Heart right ventricle (tissue), 16 donors: ENCODE data around the gene FCN1. TPM values are rescaled to one million over a fixed set of nuclear protein-coding genes. Genes with fewer than 3 reads are reported as not detected.
A peak's percentile ranks its signal among the peaks of the same experiment; 100 is the strongest.

Source experiments
- ATAC-seq, 8 donors: fragments of 200-7000 bp; cut with Tn5 transposase; one replicate each; pipeline ENCODE4 v1.9.1; 2020; ENCODE audit warnings: mild to moderate bottlenecking in 8 of 8, moderate library complexity in 8 of 8, moderate number of reproducible peaks in 1 of 8
- DNase-seq, 2 donors: peaks; one replicate each; pipeline ENCODE4 v3.0.0-alpha.2; 2020
- H3K27ac ChIP-seq, 10 donors: fragments of 200-600 bp; sonication (generic) in 2 of 10; one replicate each; pipeline versions ENCODE4 v1.5.0 to v1.8.0; 2020 to 2022; ENCODE audit warnings: mild to moderate bottlenecking in 3 of 10
- H3K27me3 ChIP-seq, 7 donors: fragments of 200-600 bp; one replicate each; pipeline ENCODE4 v1.8.0; 2021 to 2022; ENCODE audit warnings: mild to moderate bottlenecking in 2 of 7
- H3K36me3 ChIP-seq, 9 donors: fragments of 200-600 bp; sonication (generic) in 1 of 9; one replicate each; pipeline versions ENCODE4 v1.5.0 to v1.8.0; 2020 to 2022; ENCODE audit warnings: mild to moderate bottlenecking in 2 of 9
- H3K4me1 ChIP-seq, 9 donors: fragments of 200-600 bp; sonication (generic) in 1 of 9; one replicate each; pipeline versions ENCODE4 v1.5.0 to v1.8.0; 2020 to 2022; ENCODE audit warnings: mild to moderate bottlenecking in 4 of 9
- H3K4me3 ChIP-seq, 10 donors: fragments of 200-600 bp; sonication (generic) in 2 of 10; one replicate each; pipeline versions ENCODE4 v1.5.0 to v1.8.0; 2020 to 2022; ENCODE audit warnings: mild to moderate bottlenecking in 7 of 10, moderate library complexity in 2 of 10
- H3K9me3 ChIP-seq, 11 donors: fragments of 200-600 bp in 10 of 11; sonication (generic) in 2 of 11; one replicate each; pipeline versions ENCODE4 v1.5.0 to v1.8.0; 2013 to 2022; ENCODE audit warnings: mild to moderate bottlenecking in 2 of 11, control low read depth in 1 of 11, moderate library complexity in 1 of 11
- WGBS, 2 donors: extraction: QIAGEN DNeasy Blood & Tissue Kit; methylation state at CpG; one replicate each; pipeline ENCODE4 v1.1.7; 2013; ENCODE audit warnings: inconsistent platforms in 1 of 2; 5-methylcytosine and 5-hydroxymethylcytosine counted together
- intact Hi-C, 10 donors: fragments of 100-400 bp; cut with DNase I; formaldehyde crosslinking; loops; one replicate each; pipeline versions ENCODE4 v1.11.1 to v1.14.2; 2022
- polyA plus RNA-seq, 2 donors: library from polyadenylated mRNA; stranded (reverse); fragments of 200-250 nt; gene quantifications; one replicate each; pipeline ENCODE4 v1.2.3, GENCODE V29; 2013
- total RNA-seq, 10 donors: library from RNA; stranded (reverse); fragmentation: NEBNext Ultra II Directional in 3 of 10; extraction: Animal tissue kit (Norgen Biotek cat#: 25700) in 3 of 10; gene quantifications; one replicate each; pipeline versions ENCODE4 v1.2.1 to v1.2.4, GENCODE V29; 2021 to 2023
- TF ChIP-seq, protein P1 (sequence below), 9 donors: fragments of 200-600 bp; sonication (generic) in 2 of 9; IDR thresholded peaks; one replicate each; pipeline versions ENCODE4 v1.5.0 to v1.8.0; 2021 to 2022; ENCODE audit warnings: antibody characterized with exemption in 9 of 9, mild to moderate bottlenecking in 5 of 9, moderate library complexity in 1 of 9
- donor health status: Arrhythmogenic right ventricular cardiomyopathy.
- donor health status: ischemic (EF 13 %, LVEDD 7.1; RV severe dilation, severe dysfunction).
- donor health status: healthy with polysubstance abuse.
- donor health status: DM: no; HTN: yes; CAD: no.
- donor health status: DM: no; HTN: no; CAD: no.
- donor health status: ischemic (EF 25% LVEDD 6.9; RV normal size, moderate dysfunction).
- donor health status: ischemic (EF 25% LVEDD 5.7; RV mildly dilated, moderate dysfunction).
- donor health status: healthy.
- donor health status: DM: yes; HTN: yes; CAD: no.
- donor health status: Ischemic cardiomyopathy.
- donor health status: ischemic (EF 35%, LVEDD 5.7; RV mildly dilated, moderate dysfunction).
- donor health status: nonischemic (EF 11% LVEDD 7.7; RV severe dilation, severe dysfunction).
- donor health status: DM: yes; HTN: yes; CAD: no.
- donor health status: PGD.
- donor health status: ischemic (EF 29% LVEDD 5.4; RV normal size, mild dysfunction).
- donor health status: nonischemic (EF 23%, LVEDD 6.1; RV moderate dilation, normal function).

FCN1 gene
- total and polyA plus RNA-seq, 12 donors, result 0.97 to 64.7 (median 2.7) TPM

DNA sequence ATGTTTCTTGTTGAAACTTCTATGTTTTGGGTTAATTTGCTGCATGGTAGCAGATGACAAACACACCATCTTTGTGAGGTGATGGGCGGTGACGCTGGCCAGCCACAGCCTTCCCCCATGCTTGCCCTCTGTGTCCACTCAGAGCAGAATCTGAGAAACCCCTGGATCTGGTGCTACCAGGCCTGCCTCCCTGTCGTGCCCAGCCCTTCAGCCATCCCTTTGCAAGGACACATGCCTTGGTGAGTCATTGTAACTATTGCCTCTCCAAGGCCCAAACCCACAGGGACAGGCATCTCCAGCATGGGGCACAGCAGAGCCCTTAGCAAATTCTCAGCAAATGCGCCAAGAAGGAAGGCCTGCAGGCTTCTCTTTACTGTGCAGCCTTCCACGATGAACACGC lies 48.1 kb upstream of the FCN1 start:
- Histone ChIP-seq H3K27ac (no peak overlapping the region), H3K4me3 (no peak overlapping the region), H3K4me1 (peaks cover 3 to 28% (median 11%) of the 10 kb centered on the region in 9 donors), H3K9me3 (no peaks in the 10 kb centered on the region), H3K36me3 (no peaks in the 10 kb centered on the region), H3K27me3 (peaks cover 7 to 49% (median 28%) of the 10 kb centered on the region in 7 donors)
- intact Hi-C loops, result loop anchor here in 1 of 10 donors (10.0 kb wide), 1 partner anchor 191 kb away; no protein-coding TSS in a partner anchor
- WGBS, 2 donors, result 92% methylated on average over 6 of the region's 6 CpGs
- TF ChIP-seq, protein P1, sequence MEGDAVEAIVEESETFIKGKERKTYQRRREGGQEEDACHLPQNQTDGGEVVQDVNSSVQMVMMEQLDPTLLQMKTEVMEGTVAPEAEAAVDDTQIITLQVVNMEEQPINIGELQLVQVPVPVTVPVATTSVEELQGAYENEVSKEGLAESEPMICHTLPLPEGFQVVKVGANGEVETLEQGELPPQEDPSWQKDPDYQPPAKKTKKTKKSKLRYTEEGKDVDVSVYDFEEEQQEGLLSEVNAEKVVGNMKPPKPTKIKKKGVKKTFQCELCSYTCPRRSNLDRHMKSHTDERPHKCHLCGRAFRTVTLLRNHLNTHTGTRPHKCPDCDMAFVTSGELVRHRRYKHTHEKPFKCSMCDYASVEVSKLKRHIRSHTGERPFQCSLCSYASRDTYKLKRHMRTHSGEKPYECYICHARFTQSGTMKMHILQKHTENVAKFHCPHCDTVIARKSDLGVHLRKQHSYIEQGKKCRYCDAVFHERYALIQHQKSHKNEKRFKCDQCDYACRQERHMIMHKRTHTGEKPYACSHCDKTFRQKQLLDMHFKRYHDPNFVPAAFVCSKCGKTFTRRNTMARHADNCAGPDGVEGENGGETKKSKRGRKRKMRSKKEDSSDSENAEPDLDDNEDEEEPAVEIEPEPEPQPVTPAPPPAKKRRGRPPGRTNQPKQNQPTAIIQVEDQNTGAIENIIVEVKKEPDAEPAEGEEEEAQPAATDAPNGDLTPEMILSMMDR (IDR thresholded peaks at IDR 0.05), result no peak
- ATAC-seq (no peak), DNase-seq (no peak)

DNA sequence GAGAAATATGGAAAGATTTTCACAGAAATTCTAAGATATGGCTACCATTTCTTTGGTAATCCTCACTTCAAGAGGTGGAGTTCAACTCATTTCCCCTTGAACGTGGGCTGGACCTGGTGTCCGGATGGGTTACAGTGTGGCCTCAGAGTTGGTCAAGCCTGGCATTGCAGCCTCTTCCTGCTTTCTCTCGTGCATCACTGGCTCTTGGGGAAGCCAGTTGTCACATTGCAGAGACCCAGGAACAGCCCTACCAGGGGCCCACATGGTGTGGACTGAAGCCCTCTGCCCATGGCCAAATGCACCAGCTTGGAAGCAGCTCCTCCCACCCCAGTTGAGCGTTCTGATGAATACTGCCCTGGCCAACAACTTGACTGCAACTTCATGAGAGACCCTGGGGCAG lies 47.7 kb upstream of the FCN1 start:
- Histone ChIP-seq H3K4me1 (peaks cover 3 to 32% (median 11%) of the 10 kb centered on the region in 9 donors), H3K4me3 (no peak overlapping the region), H3K36me3 (no peaks in the 10 kb centered on the region), H3K27ac (no peak overlapping the region), H3K27me3 (peaks cover 7 to 45% (median 27%) of the 10 kb centered on the region in 7 donors), H3K9me3 (no peaks in the 10 kb centered on the region)
- 85 to 90% methylated on average over 4 of the region's 4 CpGs for WGBS, 2 donors
- DNase-seq, result no peak
- intact Hi-C loops, result loop anchor here in 1 of 10 donors (10.0 kb wide), 1 partner anchor 191 kb away; no protein-coding TSS in a partner anchor
- TF ChIP-seq, protein P1 (IDR thresholded peaks at IDR 0.05), result no peak
- ATAC-seq, result peak in 1 of 8 donors; percentile 29

DNA sequence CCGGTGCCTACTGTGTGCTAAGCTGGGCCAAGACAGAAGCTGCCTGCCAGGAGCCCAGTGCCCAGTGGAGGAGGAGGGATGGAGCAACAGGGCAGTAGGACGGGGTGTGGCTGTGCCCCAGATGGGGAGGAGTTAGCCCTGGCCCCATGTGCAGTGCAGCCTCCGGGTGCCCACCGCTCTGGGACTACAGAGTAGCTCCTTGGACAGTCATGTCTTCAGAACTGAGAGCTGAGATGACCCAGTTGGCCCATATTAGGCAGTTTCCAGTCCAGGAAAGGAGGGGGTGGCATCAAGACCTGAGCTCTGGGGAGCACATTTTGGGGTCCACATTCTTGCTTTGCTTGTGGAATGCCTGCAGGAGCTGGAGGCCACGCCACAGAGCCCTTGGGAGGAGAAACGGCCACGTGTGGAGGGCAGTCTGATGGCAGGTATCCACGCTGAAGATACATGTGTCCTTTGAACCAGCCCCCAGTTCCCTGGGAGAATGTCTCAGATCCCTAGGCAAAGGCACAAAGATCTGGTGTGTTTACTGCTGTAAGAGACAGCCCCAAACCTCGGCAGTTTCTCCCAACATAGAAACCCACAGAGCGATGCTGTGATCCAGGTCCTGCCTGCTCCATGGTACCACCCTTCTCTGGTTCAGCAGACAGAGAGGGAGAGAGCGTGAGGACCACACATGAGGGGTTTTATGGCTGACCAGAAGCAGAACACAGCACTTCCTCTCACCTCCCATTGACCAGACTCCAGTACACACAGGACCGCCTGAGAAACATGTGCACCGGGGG lies 46.8 kb upstream of the FCN1 start:
- Histone ChIP-seq H3K9me3 (no peaks in the 10 kb centered on the region), H3K4me1 (peaks cover 3 to 32% (median 11%) of the 10 kb centered on the region in 9 donors), H3K27ac (no peak overlapping the region), H3K36me3 (no peaks in the 10 kb centered on the region), H3K27me3 (peaks cover 3 to 36% (median 23%) of the 10 kb centered on the region in 7 donors), H3K4me3 (no peak overlapping the region)
- 88% methylated on average over 13 of the region's 13 CpGs for WGBS, 2 donors
- DNase-seq (no peak), ATAC-seq (no peak)
- intact Hi-C loops, result loop anchor here in 1 of 10 donors (10.0 kb wide), 1 partner anchor 190 kb away; no protein-coding TSS in a partner anchor
- TF ChIP-seq, protein P1 (IDR thresholded peaks at IDR 0.05), result no peak

DNA sequence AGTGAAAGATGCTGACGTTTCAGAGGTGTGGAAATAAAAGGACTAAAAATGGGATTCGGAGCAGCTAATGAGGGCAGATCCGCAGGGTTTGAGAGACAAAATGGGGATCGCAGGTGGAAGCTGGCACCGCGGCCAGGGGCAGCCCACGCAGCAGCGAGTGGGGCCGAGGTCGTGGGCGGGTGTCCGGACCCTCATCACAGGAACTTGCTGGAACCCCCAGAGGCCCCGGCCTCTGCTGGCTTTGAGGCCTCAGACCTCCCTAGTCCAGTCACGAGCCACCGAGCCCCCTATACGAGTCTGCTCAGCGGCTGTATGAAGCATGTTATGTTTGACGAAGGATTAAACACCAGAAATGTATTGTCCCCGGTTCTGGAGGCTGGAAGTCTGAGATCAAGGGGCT lies 45.8 kb upstream of the FCN1 start:
- TF ChIP-seq, protein P1 (IDR thresholded peaks at IDR 0.05), result no peak
- intact Hi-C loops, result loop anchor here in 1 of 10 donors (10.0 kb wide), 1 partner anchor 189 kb away; no protein-coding TSS in a partner anchor
- 94 to 97% methylated on average over 19 of the region's 19 CpGs for WGBS, 2 donors

More for the DNA sequence above, 45.8 kb upstream of the FCN1 start:
- Histone ChIP-seq H3K36me3 (no peaks in the 10 kb centered on the region), H3K27me3 (peaks cover 0 to 26% (median 15%) of the 10 kb centered on the region in 7 donors), H3K4me1 (peaks cover 3 to 32% (median 11%) of the 10 kb centered on the region in 9 donors), H3K4me3 (no peak overlapping the region), H3K27ac (no peak overlapping the region), H3K9me3 (peaks cover 0 to 2% (median 0%) of the 10 kb centered on the region in 11 donors)
- DNase-seq (no peak), ATAC-seq (no peak)
